Renal cortical epithelial cell (primary cell): ENCODE results near the gene KCNMA1. TPM values are rescaled to one million over a fixed set of nuclear protein-coding genes. Genes with fewer than 3 reads are reported as not detected.

Source experiments
- DNase-seq: peaks from one replicate; pipeline ENCODE4 v3.0.0-alpha.2; 2011; ENCODE audit warnings: low read depth
- total RNA-seq: library from RNA; depleted of rRNA; stranded (reverse); fragments of >200 nt; gene quantifications from 2 replicates; pipeline ENCODE4 v1.2.3, GENCODE V29; 2014

Gene KCNMA1
- total RNA-seq, 1 donor from 2014 or later: 12.9 TPM

- DNase-seq: no peak
Measured at GRCh38 chr10:77117501-77117900, 520.1 kb downstream of the KCNMA1 start.

GRCh38 chr10:77116904-77117303, 520.7 kb downstream of the KCNMA1 start:
- DNase-seq: peak; percentile 26

DNA sequence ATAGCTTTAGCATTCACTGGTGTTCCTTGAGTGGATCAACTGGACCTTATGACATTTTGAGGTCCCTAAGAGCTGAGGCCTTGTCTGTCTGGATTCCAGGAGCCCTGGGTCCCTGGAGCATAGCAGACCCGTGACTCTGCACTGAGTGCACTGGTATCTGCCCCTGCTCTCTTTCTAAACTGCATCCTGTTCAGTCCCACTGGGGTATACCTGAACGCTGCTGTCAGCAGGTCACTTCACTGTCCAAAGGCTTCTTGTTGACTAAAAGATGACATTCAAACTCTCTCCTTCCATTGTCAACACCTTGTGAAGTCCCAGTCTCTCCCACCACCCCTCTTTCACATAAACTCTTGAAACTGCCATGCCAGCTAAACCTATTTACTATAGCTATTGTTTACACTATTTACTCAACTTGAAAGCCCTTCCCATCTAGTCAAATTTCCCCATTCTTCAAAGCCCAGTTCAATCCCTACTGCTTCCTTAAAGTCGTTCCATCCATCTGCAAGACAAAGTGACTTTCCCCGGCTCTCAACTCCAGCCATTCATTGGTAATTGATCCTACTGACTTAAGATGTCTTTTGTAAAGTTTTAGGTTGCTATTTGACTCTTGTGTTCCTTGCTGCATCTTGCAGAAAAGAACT, 523.3 kb downstream of the KCNMA1 start:
- DNase-seq: no peak

DNA sequence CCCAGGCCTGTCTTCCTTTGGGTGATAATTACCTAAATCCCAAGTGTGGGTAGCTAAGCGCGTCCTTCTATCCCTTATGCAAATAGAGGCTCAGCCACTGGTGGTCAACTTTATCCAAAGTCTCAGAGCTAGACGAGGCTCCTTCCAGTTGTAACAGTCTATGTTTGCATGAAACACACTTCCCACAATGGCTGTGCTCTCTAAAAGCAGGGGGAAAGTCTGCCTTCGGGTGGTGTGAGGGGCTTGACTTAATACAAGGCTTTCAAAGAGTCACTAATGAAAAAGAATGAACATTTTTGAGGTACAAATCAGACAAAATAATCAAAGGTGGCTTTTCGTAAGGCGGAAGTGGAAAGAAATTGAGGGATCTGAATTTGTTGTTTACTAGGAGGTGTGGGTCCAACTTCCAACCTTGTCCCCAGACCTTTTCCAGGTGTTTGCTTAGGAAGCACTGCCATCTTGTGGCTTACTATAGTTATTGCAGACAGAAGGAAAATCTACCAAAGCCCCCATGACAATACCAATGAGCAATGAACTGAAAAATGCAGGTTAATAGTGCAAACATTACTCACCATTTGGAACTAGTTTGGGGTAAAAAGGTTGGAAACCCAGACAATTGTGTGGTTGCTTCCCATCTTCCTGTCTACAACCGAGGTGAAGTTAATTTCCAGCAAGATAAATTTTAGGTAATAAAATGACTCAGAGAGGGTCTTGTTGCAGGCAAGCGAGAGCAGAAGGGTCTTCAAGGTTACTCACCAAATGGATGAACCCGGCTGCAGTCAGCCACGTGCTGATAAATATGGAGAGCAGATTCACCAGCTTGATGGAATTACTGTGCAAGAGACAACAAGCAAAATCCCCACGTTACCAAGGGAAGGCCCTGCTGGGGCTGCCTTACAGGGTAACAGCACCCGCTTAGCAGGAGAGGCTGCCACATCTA, 525.7 kb downstream of the KCNMA1 start:
- peak; percentile 86 for DNase-seq

DNA sequence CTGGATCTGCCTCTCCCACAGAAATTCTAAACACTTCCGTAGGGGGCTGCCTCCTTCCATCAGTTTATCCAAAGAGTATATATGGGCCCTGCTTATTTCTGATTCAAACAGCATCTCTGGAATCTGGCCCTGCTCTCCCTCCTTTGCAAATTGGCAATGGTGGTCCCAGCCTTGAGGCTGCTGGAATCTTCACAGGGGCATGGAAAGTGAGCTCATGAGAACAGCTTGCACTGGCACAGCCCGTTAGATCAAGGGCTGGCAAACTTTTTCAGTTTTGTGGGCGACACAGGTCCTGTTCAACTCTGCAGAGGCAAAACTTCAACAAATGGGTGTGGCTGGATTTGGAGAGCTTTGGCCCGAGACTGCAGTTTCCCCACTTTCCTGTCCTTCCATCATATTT, 526.9 kb downstream of the KCNMA1 start:
- DNase-seq: no peak

DNA sequence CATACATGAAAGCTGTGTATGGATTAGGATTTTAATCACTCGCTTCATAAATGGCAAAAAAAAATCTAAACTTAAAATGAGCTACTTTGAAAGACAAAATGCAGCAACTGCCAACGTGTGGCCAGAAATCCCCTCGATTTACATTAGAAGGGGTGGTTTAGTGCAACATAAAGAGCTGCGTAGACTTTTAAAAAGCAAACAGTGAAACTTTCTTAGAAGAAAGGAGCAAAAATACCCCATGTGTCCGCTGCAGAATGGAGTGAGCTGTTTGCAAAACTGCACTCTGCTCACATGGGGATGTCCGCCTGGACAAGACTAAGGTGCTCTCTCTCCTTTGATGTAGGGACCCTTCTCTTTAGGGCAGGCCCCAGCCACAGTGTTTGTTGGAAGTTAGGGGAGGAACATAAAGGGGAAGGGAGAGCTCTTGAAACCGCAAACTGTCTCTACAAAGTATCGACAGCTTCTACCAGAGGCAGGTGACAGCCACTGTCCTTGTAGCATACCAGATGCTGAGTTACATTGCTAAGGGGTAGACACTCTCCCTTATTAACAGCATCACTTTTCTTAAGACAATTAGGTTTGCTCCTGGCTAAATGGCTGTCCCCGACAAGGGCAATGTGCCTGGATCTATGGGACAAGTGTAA, 528.1 kb downstream of the KCNMA1 start:
- DNase-seq: no peak

GRCh38 chr10:77106676-77107075, 530.9 kb downstream of the KCNMA1 start:
- DNase-seq: no peak

GRCh38 chr10:77105761-77106221, 531.8 kb downstream of the KCNMA1 start:
- DNase-seq: no peak

- DNase-seq: peak; percentile 66
Measured at GRCh38 chr10:77104459-77104980, 533.1 kb downstream of the KCNMA1 start.

- DNase-seq: no peak
Measured at GRCh38 chr10:77103213-77103612, 534.4 kb downstream of the KCNMA1 start.

- DNase-seq: no peak
Measured at GRCh38 chr10:77101341-77101740, 536.3 kb downstream of the KCNMA1 start.

DNA sequence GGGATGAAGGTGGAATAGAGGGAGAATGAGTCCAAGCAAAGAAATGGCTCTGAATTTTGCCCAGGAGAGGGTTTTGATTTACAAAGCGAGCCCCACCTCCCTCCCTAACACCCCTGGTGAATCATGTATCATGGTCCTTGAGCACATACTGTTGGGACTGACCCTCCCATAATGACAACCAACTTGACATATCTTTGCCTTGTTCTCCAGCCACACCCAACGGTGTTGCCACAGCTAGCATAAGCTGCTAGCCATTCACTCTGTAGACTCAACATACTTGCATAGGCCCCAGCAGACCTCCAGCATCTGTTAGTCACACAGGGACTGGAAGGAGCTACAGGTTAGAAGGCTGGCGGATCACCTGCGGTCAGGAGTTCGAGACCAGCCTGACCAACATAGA, 538.5 kb downstream of the KCNMA1 start:
- no peak for DNase-seq

DNA sequence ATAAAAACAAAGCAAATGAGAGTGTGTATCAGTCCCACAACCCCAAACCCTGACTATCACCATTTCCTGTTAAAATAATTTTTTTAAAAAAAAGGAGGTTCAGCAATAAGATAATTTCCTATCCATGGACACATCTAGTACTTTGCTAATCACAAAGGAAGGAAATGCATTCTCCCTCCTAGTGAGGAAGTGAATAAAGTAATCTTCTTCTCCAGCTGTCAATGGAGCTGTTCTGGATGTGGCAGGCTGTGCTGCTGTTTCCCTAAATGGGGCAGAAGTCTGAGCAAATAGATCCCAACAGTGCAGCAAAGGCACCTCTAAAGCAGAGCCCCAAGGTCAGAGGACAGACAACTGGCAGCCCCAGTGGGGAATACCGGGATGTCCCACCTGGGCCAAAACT, 540.0 kb downstream of the KCNMA1 start:
- DNase-seq: no peak

DNA sequence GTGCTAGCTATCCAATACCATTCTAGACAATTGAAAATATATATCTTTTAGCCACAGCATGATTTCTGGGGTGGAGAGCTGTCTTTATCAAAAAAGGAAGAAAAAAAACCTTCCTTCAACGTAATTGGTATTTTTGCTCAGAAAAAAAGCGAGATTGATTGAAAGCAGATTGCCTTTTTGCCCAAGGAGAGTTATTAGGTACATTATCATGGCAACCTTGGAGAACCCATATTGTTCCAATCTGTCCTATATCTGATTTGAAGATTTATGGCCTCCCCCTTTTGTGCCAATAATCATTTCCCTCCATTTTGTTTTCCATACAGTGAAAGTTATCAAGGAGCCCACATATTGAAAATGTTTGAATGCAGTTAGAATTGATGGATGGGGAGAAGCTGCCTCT, 544.5 kb downstream of the KCNMA1 start:
- no peak for DNase-seq

DNA sequence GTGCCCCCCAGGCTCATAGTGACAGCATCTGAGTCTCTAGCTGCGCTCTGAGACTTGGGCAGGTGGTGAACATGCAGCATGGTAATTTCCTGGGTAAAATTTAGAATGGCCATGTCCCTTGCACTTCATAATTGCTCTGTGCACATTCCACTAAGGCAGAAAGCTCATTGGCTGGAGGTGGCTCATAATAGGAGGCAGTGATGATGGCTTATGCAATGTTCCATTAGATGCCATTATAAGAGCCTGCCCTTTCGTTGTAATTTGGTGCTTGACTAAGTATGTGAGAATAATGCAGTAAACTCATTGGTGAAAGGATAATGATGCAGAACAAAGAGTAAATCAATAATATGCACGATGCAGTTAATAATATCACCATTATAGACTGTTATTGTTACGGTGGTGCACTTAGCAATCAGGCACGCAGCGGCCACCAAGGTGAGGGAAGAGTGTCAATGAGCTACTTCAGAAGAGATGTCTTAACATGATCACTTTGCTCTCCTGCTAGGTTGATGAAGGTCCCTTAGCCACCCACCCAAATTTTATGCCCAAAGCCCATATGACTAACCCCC, 545.9 kb downstream of the KCNMA1 start:
- DNase-seq: no peak

GRCh38 chr10:77090381-77091356, 546.9 kb downstream of the KCNMA1 start:
- DNase-seq: no peak

DNA sequence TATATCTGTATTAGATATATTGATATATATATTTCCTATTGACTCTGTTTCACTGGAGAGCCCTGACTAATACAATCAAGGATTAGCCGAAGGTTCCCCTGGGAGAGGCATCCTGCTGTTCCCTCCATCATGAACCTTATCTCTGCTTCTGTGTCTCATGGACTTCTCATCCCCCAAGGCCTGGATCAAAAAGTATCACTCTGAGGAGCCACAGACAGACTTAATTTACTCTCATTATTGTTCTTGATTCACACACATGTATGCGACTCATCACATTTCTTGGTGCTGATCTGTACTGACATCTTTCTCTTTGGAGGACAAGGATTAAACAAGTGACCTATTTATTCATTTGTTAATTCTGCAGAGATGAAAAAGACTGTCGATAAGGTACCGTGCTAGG, 550.2 kb downstream of the KCNMA1 start:
- DNase-seq: peak; percentile 33

GRCh38 chr10:77086081-77086480, 551.5 kb downstream of the KCNMA1 start:
- no peak for DNase-seq

- DNase-seq: no peak
Measured at GRCh38 chr10:77085344-77085743, 552.3 kb downstream of the KCNMA1 start.

GRCh38 chr10:77084431-77085144, 553.0 kb downstream of the KCNMA1 start:
- DNase-seq: no peak
